Measurements from ENCODE around the gene ERG28. TPM values are rescaled to one million over a fixed set of nuclear protein-coding genes. Genes with fewer than 3 reads are reported as not detected.

ERG28 gene, protein sequence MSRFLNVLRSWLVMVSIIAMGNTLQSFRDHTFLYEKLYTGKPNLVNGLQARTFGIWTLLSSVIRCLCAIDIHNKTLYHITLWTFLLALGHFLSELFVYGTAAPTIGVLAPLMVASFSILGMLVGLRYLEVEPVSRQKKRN
- 14.0 to 16.3 TPM (median 15.9 TPM) in 5 replicates for total RNA-seq (2022; extraction: Qiagen RNA extraction; ENCODE audit: low read depth)

DNA sequence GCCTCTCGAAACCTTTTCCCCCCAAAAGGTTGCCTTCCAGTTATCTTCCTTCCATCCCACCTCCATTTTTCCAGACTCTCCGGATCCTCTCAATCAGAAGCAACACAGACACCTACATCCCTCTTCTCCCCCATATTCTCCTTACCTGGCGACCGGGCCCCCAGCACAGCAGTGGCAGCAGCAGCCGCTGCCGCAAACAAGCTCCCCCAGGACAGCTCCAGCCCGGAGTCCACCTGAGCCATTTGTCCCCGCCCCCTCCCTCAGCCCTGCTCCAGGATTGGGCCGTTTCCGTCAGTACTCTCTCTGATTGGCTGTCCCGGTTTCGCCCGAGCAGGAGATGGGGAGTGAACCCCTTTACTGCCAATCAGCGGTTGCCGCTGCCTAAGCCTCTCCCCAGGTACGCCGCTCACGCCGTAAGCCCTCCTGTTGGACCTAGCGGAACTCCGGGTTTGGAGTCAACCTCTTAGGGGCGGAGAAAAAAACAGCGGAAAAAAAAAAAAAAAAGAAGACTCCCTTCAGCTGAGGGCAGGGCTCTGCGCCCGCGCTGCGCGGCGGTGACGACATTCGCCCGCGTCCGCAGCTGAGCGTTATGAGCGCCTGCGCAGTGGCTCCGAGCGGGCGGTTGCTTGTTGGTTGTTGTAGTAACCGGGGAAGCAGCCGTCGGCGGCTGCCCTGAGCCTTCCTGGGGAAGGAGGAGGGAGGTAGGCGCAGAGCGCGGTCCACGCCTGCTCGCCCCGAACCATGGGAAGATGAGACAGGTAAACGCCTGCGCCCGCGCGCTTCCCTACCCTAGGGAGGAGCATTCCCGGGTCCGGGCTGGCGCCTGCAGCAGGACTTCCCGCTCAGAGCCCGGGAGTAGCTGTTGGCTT, at the start of gene ERG28, which contains the start of gene TTLL5:
Gene ERG28 (minus strand): TSS at position 247 of the 869 bp plus-strand sequence. CDS start 3,374 bp downstream, outside the sequence.
Gene TTLL5 (plus strand): TSS at position 617 of the 869 bp plus-strand sequence. CDS start 1,904 bp downstream, outside the sequence.

Other genes starting within 250 kb of the ERG28 start
- 16.1 to 22.9 TPM (median 22.2 TPM) in 5 replicates for gene JDP2, start 232.9 kb downstream of the ERG28 start, total RNA-seq (2022; extraction: Qiagen RNA extraction; ENCODE audit: low read depth)
- not detected in 5 replicates for gene BATF, start 138.4 kb downstream of the ERG28 start, total RNA-seq (2022; extraction: Qiagen RNA extraction; ENCODE audit: low read depth)
- gene FLVCR2, start 82.3 kb downstream of the ERG28 start, total RNA-seq (2022; extraction: Qiagen RNA extraction; ENCODE audit: low read depth): 5.4 to 6.8 TPM (median 6.4 TPM) in 5 replicates
- 11.3 to 13.7 TPM (median 12.1 TPM) in 5 replicates for gene TTLL5, start 370 bp upstream of the ERG28 start, total RNA-seq (2022; extraction: Qiagen RNA extraction; ENCODE audit: low read depth)